ENCODE measurements around the gene HEXIM1. TPM values are rescaled to one million over a fixed set of nuclear protein-coding genes. Genes with fewer than 3 reads are reported as not detected.

The HEXIM1 gene
- total and polyA plus RNA-seq, 2 experiments from 2014 or later: 9.2 to 10.9 TPM

- TF ChIP-seq REST (IDR thresholded peaks at IDR 0.05; ENCODE audit: unreplicated experiment): no peak
- TF ChIP-seq ZNF114 (CRISPR knock-in tag; IDR thresholded peaks at IDR 0.05): no peak
- no peak for TF ChIP-seq ZNF331 (CRISPR knock-in tag; IDR thresholded peaks at IDR 0.05; ENCODE audit: low read depth)
- no peak for TF ChIP-seq CREB1 (CRISPR knock-in tag; IDR thresholded peaks at IDR 0.05; ENCODE audit: low read depth)
- no peak for TF ChIP-seq STAT1 (IDR thresholded peaks at IDR 0.05; ENCODE audit: unreplicated experiment)
Measured at GRCh38 chr17:45102856-45103255, 45.4 kb upstream of the HEXIM1 start (continued).

GRCh38 chr17:45103269-45103795 lies 44.9 kb upstream of the HEXIM1 start:
- Histone ChIP-seq H3K27ac (ENCODE audit: low read depth) (no peak overlapping the region), H3K9me2 (ENCODE audit: insufficient read depth) (no peaks in the 10 kb centered on the region), H3K4me3 (no peak overlapping the region), H4K20me1 (replicated peaks; ENCODE audit: insufficient read depth) (peaks cover 18% of the 10 kb centered on the region), H3K27me3 (ENCODE audit: insufficient read depth) (no peaks in the 10 kb centered on the region), H3K4me2 (no peak overlapping the region), H3K79me2 (replicated peaks; ENCODE audit: insufficient read depth) (no peaks in the 10 kb centered on the region), H3F3A (replicated peaks; ENCODE audit: low read depth) (peaks cover 11% of the 10 kb centered on the region), H3K4me1 (ENCODE audit: insufficient read depth) (no peaks in the 10 kb centered on the region), H3K36me3 (ENCODE audit: insufficient read depth) (peaks cover 47% of the 10 kb centered on the region), H2AFZ (no peak overlapping the region)
- H3K36me3 Mint-ChIP-seq (ENCODE audit: low read depth): peaks cover 84% of the 10 kb centered on the region
- no peak overlapping the region for H3K4me3 Mint-ChIP-seq
- DNase-seq (ENCODE audit: low spot score) (no peak), ATAC-seq (no peak)
- TF ChIP-seq ZNF331 (CRISPR knock-in tag; IDR thresholded peaks at IDR 0.05; ENCODE audit: low read depth): no peak
- no peak for TF ChIP-seq STAT1 (IDR thresholded peaks at IDR 0.05; ENCODE audit: unreplicated experiment)
- peaks cover 6% of the 10 kb centered on the region for H3K4me1 Mint-ChIP-seq
- H3K9me3 Mint-ChIP-seq: no peaks in the 10 kb centered on the region; the same call in 2 of the 3 replicates
- H3K27ac Mint-ChIP-seq: no peak overlapping the region
- peaks cover 13% of the 10 kb centered on the region for H3K27me3 Mint-ChIP-seq (ENCODE audit: insufficient read depth, low read depth, poor library complexity)

- H4K20me1 ChIP-seq (replicated peaks; ENCODE audit: insufficient read depth): peaks cover 14% of the 10 kb centered on the region
- no peaks in the 10 kb centered on the region; the same call in 2 of the 3 replicates for H3K9me3 Mint-ChIP-seq
Measured at GRCh38 chr17:45104029-45104428, 44.2 kb upstream of the HEXIM1 start.

More at GRCh38 chr17:45104029-45104428, 44.2 kb upstream of the HEXIM1 start:
- no peak overlapping the region for H3K4me2 ChIP-seq
- no peak overlapping the region for H3K27ac Mint-ChIP-seq
- H3K9me2 ChIP-seq (ENCODE audit: insufficient read depth): no peaks in the 10 kb centered on the region
- no peaks in the 10 kb centered on the region for H3K27me3 ChIP-seq (ENCODE audit: insufficient read depth)
- TF ChIP-seq JUNB (IDR thresholded peaks at IDR 0.05; ENCODE audit: unreplicated experiment) (no peak), EZH2 (IDR thresholded peaks at IDR 0.05; ENCODE audit: low read depth, unreplicated experiment) (no peak), ETS1 (IDR thresholded peaks at IDR 0.05) (no peak), ZNF331 (CRISPR knock-in tag; IDR thresholded peaks at IDR 0.05; ENCODE audit: low read depth) (no peak)
- peaks cover 44% of the 10 kb centered on the region for H3K36me3 ChIP-seq (ENCODE audit: insufficient read depth)
- no peak overlapping the region for H3K27ac ChIP-seq (ENCODE audit: low read depth)
- DNase-seq (ENCODE audit: low spot score): no peak
- H3K27me3 Mint-ChIP-seq (ENCODE audit: insufficient read depth, low read depth, poor library complexity): peaks cover 15% of the 10 kb centered on the region
- no peak overlapping the region for H2AFZ ChIP-seq
- H3K4me1 ChIP-seq (ENCODE audit: insufficient read depth): no peaks in the 10 kb centered on the region
- peaks cover 8% of the 10 kb centered on the region for H3F3A ChIP-seq (replicated peaks; ENCODE audit: low read depth)
- H3K4me3 Mint-ChIP-seq: no peak overlapping the region
- ATAC-seq: no peak
- no peaks in the 10 kb centered on the region; the same call in 2 of the 3 replicates for H3K4me1 Mint-ChIP-seq
- peaks cover 84% of the 10 kb centered on the region for H3K36me3 Mint-ChIP-seq (ENCODE audit: low read depth)
- no peak overlapping the region for H3K4me3 ChIP-seq
- H3K79me2 ChIP-seq (replicated peaks; ENCODE audit: insufficient read depth): no peaks in the 10 kb centered on the region
